Body of pancreas (tissue), 4 donors: ENCODE results near the gene PRSS56.

Source experiments
- CTCF ChIP-seq, 7 experiments: fragments of 450-650 bp in 4 of 7; fragments of 200-600 bp in 3 of 7; sonication (generic) in 3 of 7; IDR thresholded peaks; one replicate each; pipeline ENCODE4 v1.5.1; 2016 to 2019; ENCODE audit warnings: antibody characterized with exemption in 7 of 7
- POLR2A ChIP-seq, 3 donors: fragments of 450-650 bp; IDR thresholded peaks; one replicate each; pipeline ENCODE4 v1.6.1; 2016; ENCODE audit warnings: antibody characterized with exemption in 3 of 3, mild to moderate bottlenecking in 2 of 3

- TF ChIP-seq CTCF (IDR thresholded peaks at IDR 0.05): no peak
- no peak for TF ChIP-seq POLR2A (IDR thresholded peaks at IDR 0.05)
Measured at GRCh38 chr2:232528746-232529460, 8.7 kb downstream of the PRSS56 start.
